ENCODE results near the gene ANO3.

Gene ANO3

DNA sequence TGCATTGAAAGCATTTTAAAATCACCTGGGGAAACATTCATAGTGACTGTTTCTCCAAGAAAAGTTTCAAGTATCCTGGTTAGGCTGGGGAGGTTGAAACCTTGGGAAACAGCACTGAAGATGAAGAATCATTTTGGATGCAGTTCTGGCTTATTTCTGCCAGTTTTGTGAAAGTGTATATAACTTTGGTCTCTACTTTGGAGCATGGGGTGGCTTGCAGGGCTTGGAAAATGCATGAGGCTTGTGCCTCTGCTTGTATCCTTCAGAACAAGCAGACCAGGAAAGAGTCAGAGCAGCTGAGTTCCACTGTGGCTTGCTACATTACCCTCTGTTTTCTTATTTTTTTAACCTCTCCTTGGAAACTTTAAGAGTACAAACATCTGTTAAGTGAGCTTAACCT lies 370.5 kb downstream of the ANO3 start:
- TF ChIP-seq, protein P1, sequence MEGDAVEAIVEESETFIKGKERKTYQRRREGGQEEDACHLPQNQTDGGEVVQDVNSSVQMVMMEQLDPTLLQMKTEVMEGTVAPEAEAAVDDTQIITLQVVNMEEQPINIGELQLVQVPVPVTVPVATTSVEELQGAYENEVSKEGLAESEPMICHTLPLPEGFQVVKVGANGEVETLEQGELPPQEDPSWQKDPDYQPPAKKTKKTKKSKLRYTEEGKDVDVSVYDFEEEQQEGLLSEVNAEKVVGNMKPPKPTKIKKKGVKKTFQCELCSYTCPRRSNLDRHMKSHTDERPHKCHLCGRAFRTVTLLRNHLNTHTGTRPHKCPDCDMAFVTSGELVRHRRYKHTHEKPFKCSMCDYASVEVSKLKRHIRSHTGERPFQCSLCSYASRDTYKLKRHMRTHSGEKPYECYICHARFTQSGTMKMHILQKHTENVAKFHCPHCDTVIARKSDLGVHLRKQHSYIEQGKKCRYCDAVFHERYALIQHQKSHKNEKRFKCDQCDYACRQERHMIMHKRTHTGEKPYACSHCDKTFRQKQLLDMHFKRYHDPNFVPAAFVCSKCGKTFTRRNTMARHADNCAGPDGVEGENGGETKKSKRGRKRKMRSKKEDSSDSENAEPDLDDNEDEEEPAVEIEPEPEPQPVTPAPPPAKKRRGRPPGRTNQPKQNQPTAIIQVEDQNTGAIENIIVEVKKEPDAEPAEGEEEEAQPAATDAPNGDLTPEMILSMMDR (IDR thresholded peaks at IDR 0.05; ENCODE audit: borderline replicate concordance, control extremely low read depth, extremely low read depth, insufficient read depth, missing control alignments), result no peak
- no peak for DNase-seq (ENCODE audit: low spot score)
- in situ Hi-C loops (cut with MboI; ENCODE audit: low sequenced_read_pairs, unreplicated experiment), result no loop called here

DNA sequence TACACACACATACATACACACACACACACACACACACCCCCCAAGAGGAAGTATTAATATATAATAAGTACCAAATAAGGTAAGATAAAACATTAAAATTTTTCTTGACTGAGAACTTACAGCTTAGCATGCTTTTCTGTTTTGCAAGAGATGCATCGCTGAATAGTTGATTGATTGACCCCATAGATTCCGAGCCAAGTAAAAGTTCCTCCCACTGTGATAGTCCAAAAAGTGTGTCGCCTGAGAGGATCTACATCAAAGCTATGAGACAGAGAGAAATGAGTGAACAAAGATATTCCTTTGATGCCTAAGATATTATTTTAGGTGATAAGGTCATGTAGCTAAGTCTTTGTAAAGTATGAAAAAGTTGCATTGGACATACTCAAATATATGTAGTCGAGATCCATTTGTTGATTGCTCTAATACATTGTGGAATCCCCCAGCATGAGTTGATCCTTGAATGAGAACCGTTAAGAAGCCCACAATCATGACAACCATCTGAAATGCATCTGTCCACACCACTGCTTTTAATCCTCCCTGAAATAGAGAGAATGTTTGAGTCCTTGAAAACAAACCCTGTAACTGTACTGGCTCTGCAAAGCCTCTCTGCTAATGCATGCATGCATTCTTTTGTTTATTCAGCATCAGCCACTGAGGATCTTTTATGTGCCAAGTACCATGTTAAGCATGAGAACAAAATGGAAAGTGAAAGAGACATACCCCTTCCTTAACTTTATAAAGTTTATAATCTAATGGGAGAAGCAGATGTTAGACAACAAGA lies 371.7 kb downstream of the ANO3 start:
- in situ Hi-C loops (cut with MboI; ENCODE audit: low sequenced_read_pairs, unreplicated experiment), result no loop called here
- DNase-seq (ENCODE audit: low spot score), result no peak
- TF ChIP-seq, protein P1 (IDR thresholded peaks at IDR 0.05; ENCODE audit: borderline replicate concordance, control extremely low read depth, extremely low read depth, insufficient read depth, missing control alignments), result no peak

DNA sequence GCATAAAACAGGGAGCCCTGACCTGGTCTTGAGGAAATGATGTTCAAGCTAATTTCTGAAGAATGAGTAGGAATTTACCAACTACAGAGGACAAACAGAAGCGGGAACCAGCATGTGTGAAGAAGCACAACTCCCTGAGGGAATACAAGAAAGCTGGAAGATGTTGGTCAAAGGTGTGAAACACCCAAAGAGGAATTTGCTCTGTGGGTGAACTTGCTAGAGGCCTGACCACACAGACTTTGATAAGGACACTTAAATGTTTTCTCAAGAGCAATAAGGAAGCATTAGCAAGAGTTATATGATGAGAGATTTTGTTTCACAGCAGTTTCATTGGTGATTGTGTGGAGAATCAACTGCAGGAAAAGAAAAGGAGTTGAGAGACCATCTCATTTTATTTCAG lies 372.3 kb downstream of the ANO3 start:
- DNase-seq (ENCODE audit: low spot score), result no peak
- TF ChIP-seq, protein P1 (IDR thresholded peaks at IDR 0.05; ENCODE audit: borderline replicate concordance, control extremely low read depth, extremely low read depth, insufficient read depth, missing control alignments), result no peak
- in situ Hi-C loops (cut with MboI; ENCODE audit: low sequenced_read_pairs, unreplicated experiment), result no loop called here

DNA sequence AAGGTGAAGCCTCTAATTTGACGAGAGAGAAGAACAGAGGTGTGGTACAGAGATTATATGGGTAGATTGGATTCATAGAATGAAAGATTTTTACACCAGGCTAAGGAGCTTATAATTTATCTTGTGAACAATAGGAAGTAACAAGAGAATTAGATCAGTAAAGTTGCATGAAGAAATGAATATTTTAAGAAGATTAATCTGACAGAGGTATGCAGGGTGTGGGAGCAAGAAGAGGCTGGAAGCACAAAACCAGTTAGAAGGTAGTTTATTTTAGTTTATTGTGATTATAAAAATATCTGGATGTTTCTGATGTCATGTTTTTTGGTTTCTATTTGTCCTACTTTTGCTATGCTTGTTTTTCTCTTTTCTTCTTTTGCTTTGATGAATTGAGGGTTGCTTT lies 374.3 kb downstream of the ANO3 start:
- TF ChIP-seq, protein P1 (IDR thresholded peaks at IDR 0.05; ENCODE audit: borderline replicate concordance, control extremely low read depth, extremely low read depth, insufficient read depth, missing control alignments), result no peak
- in situ Hi-C loops (cut with MboI; ENCODE audit: low sequenced_read_pairs, unreplicated experiment), result no loop called here
- no peak for DNase-seq (ENCODE audit: low spot score)

DNA sequence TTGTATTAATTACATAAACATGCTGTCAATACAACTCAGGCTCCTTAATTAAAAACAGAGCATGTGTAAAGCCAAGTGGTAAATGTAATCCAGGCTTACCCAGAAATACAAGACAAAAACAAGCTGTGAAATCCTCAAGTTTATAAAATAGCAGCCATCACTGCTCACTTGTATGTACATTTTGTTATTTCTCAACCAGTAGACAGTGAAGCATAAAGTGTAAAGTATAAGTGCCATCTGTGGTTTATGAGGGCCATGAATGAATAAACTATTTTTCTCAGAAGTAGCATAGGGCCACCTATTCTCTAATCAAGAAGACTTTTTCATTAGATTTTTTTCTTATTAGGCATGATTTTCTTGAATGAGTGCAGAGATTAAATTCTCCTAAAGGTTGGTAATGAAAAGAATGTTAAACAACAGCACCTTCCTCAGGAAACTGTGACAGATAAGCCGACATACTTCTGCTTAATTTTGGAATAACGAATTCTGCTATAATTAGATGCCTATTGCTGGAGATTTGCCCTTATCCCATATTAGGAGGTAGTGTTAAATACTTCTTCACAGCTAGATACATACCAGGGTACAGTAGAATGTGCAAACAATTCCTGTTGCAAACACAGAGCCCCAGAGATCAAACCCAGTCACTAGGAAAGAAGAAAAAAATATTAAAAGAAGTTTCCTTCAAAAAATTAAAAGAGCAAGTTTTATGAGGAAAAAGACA lies 377.0 kb downstream of the ANO3 start:
- no peak for DNase-seq (ENCODE audit: low spot score)
- in situ Hi-C loops (cut with MboI; ENCODE audit: low sequenced_read_pairs, unreplicated experiment), result no loop called here
- TF ChIP-seq, protein P1 (IDR thresholded peaks at IDR 0.05; ENCODE audit: borderline replicate concordance, control extremely low read depth, extremely low read depth, insufficient read depth, missing control alignments), result no peak

DNA sequence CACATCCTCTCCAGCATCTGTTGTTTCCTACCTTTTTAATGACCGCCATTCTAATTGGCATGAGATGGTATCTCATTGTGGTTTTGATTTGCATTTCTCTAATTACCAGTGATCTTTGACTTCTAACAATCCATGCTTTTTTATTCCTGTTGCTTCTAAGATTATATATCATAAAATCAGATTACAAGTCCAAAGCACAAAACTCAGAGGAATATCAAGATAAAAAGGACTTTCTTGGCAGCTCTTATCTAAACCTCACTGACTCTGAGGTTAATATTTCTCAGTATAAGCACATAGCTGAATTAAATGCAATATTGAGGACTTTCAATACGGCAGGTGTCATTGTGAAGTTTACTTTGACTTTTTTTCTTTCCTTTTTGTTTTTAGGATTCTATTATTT lies 378.6 kb downstream of the ANO3 start:
- in situ Hi-C loops (cut with MboI; ENCODE audit: low sequenced_read_pairs, unreplicated experiment), result no loop called here
- DNase-seq (ENCODE audit: low spot score), result no peak

More for the DNA sequence above, 378.6 kb downstream of the ANO3 start:
- TF ChIP-seq, protein P1 (IDR thresholded peaks at IDR 0.05; ENCODE audit: borderline replicate concordance, control extremely low read depth, extremely low read depth, insufficient read depth, missing control alignments), result no peak

Data from GM13976 (cell line).